HL-60 (cell line): ENCODE measurements around the gene VMAC.

Source experiments
- DNase-seq, 2 experiments: peaks; one replicate each; pipeline ENCODE4 v3.0.0-alpha.2; 2010 to 2020; ENCODE audit warnings: low read depth in 1 of 2, low spot score in 1 of 2
- H3K27ac ChIP-seq: fragments of 250-450 bp; sonication (Bioruptor Pico); replicated peaks from 2 replicates; pipeline ENCODE4 v1.5.1; 2020; ENCODE audit warnings: mild to moderate bottlenecking, moderate library complexity
- H3K27me3 ChIP-seq: fragments of 250-450 bp; sonication (Bioruptor Pico); 2 replicates; pipeline ENCODE4 v1.5.1; 2021; ENCODE audit warnings: mild to moderate bottlenecking, moderate library complexity; ENCODE audit not compliant: insufficient read depth, poor library complexity, severe bottlenecking
- H3K4me3 ChIP-seq: replicated peaks from 2 replicates; pipeline ENCODE4 v1.5.1; 2011; ENCODE audit warnings: mild to moderate bottlenecking, control low read depth, low read length; ENCODE audit not compliant: insufficient read depth
- GABPA ChIP-seq: IDR thresholded peaks from 2 replicates; pipeline ENCODE4 v1.6.1; 2012; ENCODE audit warnings: low read depth
- POLR2AphosphoS5 ChIP-seq: IDR thresholded peaks from 2 replicates; pipeline ENCODE4 v1.6.1; 2012; ENCODE audit warnings: low read depth
- SPI1 ChIP-seq: IDR thresholded peaks from 2 replicates; pipeline ENCODE4 v1.6.1; 2012; ENCODE audit warnings: low read depth, mild to moderate bottlenecking, borderline replicate concordance
- TF ChIP-seq, protein P1 (sequence below): IDR thresholded peaks from one replicate; pipeline ENCODE4 v1.5.1; 2011; ENCODE audit warnings: low read length, control low read depth, inconsistent platforms; ENCODE audit not compliant: insufficient read depth
- TF ChIP-seq, protein P2 (sequence below): IDR thresholded peaks from 2 replicates; pipeline ENCODE4 v1.6.1; 2012; ENCODE audit warnings: low read depth; ENCODE audit not compliant: insufficient replicate concordance

VMAC gene

DNA sequence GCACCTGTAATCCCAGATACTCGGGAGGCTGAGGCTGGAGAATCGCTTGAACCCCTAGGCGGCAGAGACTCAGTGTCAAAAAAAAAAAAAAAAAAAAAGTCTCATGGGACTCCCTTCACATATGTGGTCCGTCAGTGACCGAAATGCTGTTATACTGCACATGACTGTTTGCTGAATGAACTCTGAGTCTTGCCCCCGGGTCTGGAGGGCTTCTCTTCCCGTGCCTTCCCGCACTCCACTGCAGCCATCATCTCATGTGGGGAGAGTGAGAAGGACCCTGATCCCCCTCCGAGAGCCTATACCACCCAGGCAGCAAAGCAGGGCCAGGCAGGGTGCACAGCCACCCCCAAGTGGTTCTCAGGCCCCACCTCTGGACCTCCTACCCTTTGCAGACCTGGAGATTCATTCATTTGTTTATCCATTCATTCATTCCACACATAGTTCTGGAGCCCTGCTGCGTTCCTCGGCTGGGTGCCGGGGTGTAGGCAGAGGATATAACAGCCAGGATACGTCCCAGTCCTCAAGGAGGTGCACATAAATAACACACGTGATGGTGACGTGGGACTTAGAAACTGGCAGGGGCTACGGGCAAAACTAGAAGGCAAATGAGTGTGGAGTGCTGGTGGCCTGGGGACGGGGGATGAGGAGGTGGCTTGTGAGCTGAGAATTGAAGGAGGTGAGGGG, 15.2 kb upstream of the VMAC start:
- Histone ChIP-seq H3K27me3 (peaks cover 10% of the 10 kb centered on the region), H3K4me3 (no peak overlapping the region), H3K27ac (no peak overlapping the region)
- no peak for DNase-seq
- TF ChIP-seq SPI1: no peak
- TF ChIP-seq, protein P1, sequence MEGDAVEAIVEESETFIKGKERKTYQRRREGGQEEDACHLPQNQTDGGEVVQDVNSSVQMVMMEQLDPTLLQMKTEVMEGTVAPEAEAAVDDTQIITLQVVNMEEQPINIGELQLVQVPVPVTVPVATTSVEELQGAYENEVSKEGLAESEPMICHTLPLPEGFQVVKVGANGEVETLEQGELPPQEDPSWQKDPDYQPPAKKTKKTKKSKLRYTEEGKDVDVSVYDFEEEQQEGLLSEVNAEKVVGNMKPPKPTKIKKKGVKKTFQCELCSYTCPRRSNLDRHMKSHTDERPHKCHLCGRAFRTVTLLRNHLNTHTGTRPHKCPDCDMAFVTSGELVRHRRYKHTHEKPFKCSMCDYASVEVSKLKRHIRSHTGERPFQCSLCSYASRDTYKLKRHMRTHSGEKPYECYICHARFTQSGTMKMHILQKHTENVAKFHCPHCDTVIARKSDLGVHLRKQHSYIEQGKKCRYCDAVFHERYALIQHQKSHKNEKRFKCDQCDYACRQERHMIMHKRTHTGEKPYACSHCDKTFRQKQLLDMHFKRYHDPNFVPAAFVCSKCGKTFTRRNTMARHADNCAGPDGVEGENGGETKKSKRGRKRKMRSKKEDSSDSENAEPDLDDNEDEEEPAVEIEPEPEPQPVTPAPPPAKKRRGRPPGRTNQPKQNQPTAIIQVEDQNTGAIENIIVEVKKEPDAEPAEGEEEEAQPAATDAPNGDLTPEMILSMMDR: no peak
- TF ChIP-seq, protein P2, sequence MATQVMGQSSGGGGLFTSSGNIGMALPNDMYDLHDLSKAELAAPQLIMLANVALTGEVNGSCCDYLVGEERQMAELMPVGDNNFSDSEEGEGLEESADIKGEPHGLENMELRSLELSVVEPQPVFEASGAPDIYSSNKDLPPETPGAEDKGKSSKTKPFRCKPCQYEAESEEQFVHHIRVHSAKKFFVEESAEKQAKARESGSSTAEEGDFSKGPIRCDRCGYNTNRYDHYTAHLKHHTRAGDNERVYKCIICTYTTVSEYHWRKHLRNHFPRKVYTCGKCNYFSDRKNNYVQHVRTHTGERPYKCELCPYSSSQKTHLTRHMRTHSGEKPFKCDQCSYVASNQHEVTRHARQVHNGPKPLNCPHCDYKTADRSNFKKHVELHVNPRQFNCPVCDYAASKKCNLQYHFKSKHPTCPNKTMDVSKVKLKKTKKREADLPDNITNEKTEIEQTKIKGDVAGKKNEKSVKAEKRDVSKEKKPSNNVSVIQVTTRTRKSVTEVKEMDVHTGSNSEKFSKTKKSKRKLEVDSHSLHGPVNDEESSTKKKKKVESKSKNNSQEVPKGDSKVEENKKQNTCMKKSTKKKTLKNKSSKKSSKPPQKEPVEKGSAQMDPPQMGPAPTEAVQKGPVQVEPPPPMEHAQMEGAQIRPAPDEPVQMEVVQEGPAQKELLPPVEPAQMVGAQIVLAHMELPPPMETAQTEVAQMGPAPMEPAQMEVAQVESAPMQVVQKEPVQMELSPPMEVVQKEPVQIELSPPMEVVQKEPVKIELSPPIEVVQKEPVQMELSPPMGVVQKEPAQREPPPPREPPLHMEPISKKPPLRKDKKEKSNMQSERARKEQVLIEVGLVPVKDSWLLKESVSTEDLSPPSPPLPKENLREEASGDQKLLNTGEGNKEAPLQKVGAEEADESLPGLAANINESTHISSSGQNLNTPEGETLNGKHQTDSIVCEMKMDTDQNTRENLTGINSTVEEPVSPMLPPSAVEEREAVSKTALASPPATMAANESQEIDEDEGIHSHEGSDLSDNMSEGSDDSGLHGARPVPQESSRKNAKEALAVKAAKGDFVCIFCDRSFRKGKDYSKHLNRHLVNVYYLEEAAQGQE: no peak
- no peak for TF ChIP-seq POLR2AphosphoS5
- no peak for TF ChIP-seq GABPA

DNA sequence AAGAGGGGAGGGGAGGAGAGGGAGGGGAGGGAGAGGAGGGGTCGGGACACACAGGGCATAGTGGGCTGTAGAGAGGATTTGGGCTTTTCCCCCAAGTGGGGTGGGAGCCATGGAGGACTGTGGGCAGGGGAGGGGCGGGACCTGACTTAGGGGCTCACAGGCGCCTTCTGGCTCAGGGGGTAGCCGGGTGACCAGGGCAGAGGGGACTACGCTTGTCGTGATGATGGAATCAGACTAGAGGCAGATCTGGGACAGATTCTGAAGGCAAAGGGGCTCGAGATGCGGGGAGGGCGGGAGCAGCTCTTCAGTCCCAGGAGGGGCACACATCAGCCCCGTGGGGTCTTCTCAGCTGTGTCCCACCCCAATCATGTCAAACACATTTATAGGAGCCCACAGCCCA, 14.6 kb upstream of the VMAC start:
- H3K4me3 ChIP-seq: no peak overlapping the region
- DNase-seq: no peak
- no peak overlapping the region for H3K27ac ChIP-seq
- no peak for TF ChIP-seq GABPA
- no peak for TF ChIP-seq POLR2AphosphoS5
- TF ChIP-seq, protein P2: no peak
- peaks cover 10% of the 10 kb centered on the region for H3K27me3 ChIP-seq

DNA sequence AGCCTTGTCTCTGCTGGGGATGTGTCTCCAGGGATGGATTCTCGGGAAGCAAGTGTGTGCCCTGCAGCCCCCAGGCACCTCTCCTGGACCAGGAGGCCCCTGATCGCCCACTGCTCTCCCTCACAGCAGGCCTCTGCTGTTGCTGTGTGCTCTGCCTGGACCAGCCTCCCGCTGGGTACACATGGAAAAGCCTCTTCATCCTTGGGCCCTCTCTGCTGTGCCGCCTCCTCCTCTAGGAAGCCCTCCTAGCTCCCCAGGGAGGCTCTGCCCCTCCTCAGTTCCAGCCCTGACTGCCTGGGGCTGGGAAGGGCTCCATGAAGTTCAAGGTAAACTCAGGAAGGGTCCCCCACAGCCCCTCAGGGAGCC, 13.1 kb upstream of the VMAC start:
- TF ChIP-seq GABPA (no peak), SPI1 (no peak), POLR2AphosphoS5 (no peak)
- TF ChIP-seq, protein P2: no peak
- TF ChIP-seq, protein P1: no peak
- DNase-seq: no peak
- no peak overlapping the region for H3K4me3 ChIP-seq
- H3K27me3 ChIP-seq: peaks cover 10% of the 10 kb centered on the region
- H3K27ac ChIP-seq: no peak overlapping the region
